Fibroblast of skin of left biceps (primary cell): ENCODE data around the gene CSMD2.

Source experiments
- DNase-seq, 2 experiments: peaks; one replicate each; pipeline ENCODE4 v3.0.0-alpha.2; 2013; ENCODE audit warnings: low read depth in 2 of 2

The CSMD2 gene

DNA sequence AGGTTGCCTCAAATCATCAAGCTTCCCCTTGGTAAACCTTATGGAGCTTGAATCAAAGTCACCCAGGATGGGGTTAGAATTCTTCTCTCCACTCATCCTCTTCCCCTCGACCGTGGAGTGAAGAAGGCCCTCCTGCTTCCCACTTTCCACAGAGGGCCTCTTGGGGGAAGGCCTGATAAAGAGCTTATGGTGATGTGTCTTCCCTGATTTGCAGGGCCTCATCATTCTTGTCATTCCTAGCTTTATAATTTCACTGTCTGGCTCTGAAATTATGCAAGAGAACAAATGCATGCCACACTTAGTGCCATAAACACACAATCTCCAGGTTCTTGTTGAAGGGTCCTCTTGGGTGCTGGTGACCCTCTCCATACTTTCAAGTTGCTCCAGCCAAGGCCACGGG is 199.9 kb downstream of the CSMD2 start:
- peak in 1 of 2 experiments; percentile 12 for DNase-seq

DNA sequence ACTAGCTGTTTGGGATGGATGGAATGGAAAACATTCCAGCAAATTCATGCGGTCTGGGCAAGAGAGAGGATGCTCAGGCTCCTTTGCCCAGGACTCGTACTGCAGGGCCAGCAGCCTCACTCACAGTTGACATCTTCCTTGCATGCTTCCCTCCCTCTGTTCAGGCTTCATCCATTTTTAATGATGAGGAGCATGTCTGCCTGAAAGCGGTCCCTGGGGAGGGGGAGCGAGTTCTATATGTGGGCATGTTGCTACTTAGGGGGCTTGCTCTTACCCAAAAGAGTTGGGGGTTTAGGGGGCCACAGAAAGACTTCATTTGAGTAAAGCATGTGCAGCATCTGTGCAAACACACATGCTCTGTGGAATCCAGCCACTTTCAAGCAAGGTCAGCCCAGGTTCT is 203.0 kb downstream of the CSMD2 start:
- no peak for DNase-seq

DNA sequence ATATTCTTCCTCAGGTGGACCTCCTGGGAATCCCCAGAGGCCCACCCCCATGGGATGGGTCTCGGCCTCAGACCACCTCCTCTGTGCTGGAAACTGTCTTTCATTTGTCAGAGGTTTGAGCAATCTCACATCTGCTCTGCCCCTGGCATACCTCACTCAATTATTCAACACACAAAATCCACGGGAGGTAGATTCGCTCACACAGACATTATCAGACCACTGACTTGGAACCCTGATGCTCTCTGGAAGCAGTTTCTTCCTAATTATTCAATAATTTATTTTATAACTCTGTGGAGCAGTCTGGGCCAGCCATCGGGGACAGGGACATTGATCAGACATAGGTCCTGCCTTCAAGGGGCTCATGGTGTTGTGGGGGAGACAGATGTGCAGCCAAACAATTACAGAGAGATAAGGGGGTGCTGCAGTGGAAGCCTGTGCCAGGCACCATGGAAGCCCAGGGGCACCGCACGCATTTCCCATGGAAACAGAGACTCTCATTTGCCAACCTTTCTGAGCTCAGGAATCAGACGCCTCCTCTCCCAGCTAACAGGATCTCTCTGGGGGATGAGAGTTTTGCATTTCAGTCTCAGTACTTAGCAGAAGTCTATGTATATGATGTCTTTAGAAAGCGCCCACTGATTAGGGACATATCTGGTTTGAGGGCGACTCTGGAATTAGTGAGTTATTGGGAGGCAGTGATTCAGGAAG is 204.7 kb downstream of the CSMD2 start:
- no peak for DNase-seq

DNA sequence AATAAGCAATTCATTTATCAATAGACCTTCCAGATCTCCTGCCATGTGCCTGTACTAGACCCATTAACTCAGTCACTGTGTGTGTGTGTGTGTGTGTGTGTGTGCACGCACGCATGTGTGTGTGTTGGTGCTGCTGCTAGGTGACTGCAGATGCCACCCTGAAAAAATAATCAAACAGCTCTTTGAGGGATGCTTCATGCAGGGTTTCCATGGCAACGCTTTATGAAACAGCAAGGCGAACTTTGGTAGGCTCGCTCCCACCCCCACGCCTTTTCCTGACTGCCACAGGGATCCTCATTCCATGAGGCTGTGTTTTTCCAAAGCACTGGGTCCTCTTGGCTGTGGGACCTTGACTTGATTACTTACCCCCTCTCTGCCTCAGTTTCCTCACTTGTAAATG is 207.2 kb downstream of the CSMD2 start:
- DNase-seq: no peak

DNA sequence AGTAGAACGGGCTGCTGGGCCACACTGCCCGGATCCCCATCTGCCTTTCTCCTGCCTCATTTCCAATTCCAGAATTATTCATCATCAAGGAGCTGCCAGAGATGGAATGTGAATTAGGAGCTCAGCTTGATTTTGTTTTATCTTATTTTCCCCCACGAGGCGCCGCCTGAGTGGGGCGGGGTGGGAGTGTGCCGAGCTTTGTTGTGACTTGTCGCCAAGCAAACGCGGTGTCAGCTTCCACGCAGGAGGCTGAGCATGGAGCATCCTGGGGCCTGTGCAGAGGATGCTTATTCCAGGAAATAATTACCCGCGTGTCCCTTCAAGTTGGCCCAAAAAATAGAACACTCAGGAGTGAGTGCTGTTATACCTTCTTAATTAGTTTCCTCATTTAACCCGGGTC is 209.9 kb downstream of the CSMD2 start:
- DNase-seq: no peak

DNA sequence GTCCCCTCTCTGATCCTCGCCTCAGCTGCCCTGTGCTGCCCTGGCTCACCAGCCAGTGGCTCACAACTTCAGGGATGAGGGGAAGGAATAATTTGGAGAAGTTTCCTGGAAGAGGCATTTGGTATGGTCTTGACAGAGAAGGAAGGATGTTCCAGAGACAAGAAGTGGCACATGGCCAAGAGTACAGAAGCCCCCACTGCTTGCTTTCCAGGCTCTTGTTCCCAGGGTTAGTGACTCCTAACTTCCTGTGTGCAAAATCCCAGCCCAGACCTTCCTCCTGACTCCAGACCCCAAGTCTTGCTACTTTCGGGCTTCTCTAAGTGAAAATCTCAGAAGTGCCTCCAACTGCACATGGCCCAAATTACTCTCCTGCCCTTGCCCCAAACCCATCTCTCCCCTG is 215.5 kb downstream of the CSMD2 start:
- no peak for DNase-seq

DNA sequence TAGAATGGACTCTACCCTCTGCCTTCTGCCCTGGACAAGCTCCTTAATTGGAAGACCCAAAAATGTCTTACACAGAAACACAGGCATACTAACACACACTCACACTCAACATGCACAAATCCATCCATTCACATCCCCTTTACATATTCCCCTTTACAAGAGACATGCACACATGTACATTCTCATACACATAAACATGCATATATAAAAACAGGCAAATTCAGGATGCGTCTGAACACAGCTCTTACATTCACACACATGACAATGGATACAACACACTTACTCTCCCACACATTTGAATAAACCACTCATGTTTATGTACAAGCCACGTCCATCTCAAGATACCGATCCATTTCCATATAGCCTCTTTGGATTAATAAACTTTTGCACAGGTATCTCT is 216.7 kb downstream of the CSMD2 start:
- no peak for DNase-seq

DNA sequence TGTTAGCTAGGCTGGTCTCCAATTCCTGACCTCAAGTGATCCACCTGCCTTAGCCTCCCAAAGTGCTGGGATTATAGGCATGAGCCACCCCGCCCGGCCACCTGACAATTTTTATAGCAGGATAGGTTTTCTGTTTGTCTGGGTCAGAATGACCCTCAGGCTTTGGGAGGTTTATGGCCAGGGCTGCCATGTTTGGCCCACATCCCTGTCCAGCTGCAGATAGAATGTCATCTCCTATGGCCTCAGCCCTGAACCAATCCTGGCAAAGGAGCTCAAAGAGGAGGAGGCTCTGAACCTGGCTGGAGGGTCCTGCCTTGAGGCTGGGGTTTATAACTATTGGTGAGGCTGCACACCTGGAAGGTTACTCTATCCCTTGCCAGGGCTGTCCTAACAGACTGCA is 218.2 kb downstream of the CSMD2 start:
- no peak for DNase-seq

DNA sequence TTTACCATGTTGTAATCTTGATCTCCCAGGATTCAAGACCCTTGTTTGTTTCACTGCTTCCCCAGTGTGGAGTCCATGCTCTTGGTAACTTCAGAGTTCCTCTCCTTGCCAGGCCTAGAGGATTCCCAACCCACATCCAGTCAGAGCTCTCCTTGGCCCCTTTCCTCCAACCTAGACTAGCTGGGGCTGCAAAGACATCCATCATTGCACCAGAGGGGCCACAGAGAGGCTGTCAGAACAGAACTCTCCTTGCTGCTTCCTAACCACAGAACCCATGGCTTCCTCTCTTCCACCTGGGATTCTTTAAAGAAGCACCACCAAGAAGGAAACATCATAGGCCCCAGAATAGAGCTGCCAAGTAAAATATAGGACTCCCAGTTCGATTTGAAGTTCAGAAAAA is 220.2 kb downstream of the CSMD2 start:
- no peak for DNase-seq

DNA sequence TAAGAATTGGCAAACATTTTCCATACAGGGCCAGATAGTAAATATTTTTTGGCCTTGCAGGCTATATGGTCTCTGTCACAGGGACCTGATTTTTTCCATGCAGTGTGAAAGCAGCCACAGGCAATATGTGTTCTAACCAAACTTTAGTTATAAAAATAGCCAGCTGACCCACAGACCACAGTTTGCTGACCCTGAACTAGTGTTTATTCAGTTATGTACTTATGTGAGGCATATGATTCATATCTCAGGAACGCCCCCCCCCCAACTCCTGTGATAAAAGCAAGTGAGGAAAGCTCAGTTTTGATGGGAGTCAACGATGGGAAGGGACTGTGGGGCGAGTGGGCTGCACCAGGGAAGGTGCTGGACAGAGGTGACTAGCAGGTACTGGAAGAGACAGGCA is 221.1 kb downstream of the CSMD2 start:
- DNase-seq: peak; percentile 17 to 26

DNA sequence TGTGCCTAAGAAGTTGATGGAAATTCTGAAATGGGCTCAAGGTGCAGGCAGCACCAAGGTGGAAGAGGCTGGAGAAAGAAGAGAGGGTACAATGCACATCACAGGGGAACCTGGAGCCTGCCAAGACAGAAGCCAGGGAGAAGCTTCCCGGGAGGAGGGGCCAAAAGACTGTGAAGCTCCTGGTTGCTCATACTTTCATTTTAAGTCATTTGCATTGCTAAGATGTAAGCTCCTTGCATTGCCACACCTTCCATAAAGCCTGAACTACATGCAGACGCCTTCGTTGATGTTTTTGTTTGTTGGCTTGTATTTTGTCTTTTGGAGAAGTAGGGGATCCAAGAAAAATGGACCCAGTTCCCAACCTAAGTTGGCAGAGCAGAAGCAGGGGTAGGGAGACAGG is 232.2 kb downstream of the CSMD2 start:
- DNase-seq: no peak

DNA sequence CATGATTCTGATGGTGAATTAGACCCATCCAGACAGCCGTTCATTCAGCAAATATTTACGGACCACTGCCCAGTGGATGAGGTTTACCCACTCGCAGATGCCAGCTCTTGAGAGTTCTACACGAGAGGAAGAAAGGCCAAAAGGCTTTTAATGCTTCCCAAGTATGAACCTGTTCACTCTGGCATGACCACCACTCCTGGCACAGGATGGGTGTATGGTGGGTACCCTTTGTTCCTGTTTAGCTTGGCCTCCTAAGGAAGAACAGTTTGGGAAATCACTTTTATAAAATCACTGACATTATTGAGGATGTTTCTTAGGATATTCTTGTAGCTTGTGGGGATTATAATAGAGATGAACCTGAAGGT is 233.9 kb downstream of the CSMD2 start:
- DNase-seq: no peak

DNA sequence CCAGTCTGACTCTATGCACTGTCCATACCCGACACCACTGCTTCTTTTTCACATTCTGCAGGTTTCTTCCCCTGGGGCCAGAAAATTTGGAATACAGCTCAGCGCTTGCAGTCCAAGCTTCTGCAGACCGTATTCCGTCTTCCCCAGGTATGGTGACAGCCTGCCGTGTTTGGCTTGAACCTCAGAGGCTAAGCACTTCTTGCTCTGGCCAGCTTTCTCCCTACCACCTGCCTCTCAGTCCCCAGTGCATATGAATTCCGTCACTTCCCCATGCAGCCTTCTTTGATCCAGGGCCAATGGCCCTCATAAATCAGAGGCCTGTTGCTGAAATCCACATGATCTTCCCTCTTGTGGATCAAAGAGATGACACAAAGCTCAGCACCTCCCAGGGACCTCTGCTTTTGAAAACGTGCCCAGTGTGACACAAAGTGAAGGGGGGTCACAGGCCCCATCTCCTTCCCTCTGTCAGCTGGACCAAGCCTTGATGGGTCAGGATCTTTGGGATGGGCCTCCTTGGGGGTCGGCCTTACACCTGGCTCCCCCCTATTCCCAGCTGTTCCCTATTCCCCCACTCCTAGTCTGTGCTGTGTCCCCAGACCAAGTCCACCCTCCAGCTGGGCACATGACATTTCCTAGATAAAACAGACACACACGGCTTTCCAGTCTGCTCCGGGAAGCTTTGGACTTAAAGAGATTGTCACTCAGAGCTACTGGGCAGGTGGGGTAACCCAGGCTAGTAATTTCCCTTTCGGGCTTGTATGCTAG is 234.5 kb downstream of the CSMD2 start:
- no peak for DNase-seq

DNA sequence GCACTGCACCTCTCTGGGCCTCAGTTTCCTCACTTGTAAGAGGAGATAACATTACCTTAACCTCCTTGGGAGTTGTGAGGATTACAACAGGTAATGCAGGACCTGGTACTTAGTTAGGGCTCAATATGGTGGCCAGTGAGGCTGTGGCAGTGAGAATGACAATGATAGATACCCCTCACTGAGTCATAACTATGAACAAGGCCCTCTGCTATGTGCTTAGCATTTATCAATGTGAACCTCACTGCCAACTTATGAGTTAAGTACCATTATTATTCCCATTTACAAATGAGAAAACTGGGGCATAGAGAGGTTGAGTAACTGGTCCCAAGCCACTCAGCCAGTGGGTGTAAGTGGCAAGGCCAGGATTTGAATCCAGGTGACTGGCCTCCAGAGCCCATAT is 236.8 kb downstream of the CSMD2 start:
- no peak for DNase-seq

DNA sequence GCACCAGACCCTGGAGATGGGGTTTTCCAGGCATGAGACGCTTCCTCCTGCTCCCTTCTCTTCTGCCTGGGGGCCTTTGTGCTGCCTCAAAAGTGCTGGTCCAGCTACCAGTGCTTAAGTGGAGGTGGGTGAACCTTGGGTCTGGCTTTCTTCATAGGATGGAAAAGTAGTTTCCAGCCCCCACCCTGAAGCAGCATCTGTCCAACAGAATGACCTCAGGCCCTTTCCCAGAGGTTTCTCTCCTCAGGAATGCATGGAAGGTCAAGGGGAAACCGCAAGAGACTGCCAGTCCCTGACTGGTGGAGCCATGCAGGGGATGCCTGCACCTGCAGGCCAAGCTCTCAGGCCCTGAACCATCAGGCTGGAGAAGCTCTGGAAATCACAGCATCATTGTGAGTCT is 237.3 kb downstream of the CSMD2 start:
- no peak for DNase-seq

DNA sequence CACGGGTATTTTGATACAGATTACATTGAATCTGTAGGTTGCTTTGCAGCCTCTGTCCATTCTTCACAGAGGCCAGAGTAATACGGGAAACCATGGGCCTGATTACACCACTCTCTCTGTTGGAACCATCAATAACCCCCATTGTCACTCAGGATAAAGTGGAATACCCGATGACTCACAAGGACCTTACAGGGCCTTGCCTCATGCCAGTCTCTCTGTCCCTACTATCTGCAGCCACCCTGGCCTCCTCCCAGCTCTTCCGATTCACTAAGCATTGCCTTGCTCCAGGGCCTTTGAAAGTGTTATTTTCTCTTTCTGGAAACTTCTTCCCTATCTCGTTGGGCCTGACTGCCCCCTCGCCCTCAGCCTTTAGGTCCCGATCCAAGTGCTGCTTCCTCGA is 239.4 kb downstream of the CSMD2 start:
- DNase-seq: no peak

DNA sequence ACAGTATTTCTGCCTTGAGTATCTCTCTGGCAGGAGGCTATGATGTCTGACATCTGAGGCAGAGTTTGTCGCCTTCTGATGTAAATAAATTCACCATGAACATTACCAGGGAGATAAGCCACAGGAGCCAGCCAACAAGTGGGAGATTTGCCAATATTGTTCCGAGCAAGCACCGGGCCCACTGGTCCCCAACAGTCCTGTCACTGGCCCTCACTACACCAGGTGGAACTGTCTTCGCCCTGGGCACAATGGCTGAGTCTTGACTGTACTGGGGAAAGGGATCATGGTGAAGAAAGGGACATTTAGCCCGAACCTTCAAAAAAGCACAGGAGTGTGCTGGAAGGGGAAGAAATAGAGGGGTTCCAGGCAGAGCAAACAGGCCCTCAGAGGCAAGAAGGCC is 243.7 kb downstream of the CSMD2 start:
- no peak for DNase-seq

DNA sequence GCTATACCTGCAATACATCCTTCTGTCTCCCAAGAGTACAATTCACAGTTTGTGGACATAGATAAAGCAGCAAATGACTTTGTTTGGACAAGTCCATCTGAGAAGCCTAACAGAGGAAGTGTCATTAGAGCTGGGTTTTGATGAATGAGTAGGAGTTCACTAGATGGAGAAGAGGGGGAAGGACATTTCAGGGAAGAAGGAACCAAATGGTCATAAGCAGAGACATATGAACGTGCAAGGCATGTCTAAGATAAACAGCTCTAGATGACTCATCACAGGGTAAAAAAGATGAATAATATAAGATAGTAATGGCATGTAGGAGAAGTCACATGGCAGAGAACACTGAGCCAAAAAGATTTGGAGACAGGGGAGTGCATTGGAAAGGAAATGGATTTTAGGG is 246.7 kb downstream of the CSMD2 start:
- DNase-seq: peak; percentile 27 to 44

DNA sequence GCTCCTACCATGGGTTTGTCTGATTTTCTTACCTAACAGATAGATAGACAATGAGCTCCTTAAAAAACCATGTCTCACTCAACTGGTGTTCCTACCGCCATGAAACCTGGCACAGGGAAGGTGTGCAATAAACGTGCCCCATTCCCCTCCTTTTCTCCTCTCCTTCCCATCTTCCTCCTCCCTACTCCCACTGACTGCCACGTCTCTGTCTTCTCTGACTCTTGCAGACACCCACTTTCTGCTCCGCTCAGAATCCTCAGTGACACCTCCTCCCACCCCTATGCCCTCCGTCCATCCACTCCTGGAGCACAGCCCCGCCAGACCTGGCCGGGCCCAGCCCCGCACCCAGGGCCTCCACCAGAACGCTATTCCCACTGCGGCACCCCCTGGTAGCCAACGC is 248.2 kb downstream of the CSMD2 start:
- DNase-seq: no peak

DNA sequence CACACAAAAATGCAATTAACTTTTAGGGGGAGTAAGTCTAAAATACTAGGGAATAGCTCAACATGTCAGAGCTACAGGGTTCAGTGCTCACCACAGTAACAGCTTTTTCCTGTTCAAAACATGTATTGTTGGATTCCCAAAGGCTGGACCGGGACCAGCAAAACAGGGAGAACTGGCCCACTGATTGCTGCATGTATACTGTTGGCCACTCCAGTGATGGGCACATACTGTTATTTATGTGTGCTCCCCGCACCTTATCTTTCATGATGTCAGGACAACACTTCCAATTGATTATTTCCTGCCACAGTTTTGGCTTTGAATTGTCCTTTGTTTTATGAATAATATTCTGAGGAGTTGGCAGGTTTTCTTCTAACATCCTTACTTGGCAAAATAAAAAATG is 250.5 kb downstream of the CSMD2 start:
- DNase-seq: no peak

DNA sequence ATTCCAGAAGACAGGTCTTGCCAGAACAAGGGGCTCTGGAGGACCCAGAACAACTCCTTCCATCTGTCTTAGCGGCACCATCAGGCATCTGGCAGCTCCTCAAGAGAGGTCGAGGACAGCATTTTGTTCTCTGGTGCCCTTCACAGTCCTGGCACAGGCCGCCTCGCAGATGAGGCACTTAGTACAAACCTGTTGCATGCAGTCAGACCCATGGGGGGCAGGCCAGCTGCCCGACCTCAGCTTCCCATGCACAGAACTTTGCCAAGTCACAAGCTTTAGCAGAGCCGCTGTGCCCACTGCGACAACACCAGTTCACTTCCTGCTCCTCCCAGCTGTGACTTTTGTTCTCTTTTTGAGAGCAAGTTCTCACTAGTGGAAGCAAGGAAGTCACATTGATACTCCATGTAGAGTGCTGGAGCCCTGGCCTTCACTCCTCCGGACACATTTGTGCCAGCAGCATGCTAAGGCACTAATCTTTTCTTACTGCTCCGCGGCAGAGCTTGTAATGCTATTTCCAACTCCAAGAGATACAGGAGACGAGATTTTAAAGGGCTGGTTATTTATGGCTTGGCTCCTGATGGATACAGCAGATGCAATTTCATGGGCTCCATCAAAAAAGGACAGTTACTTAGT is 256.6 kb downstream of the CSMD2 start:
- DNase-seq: no peak

DNA sequence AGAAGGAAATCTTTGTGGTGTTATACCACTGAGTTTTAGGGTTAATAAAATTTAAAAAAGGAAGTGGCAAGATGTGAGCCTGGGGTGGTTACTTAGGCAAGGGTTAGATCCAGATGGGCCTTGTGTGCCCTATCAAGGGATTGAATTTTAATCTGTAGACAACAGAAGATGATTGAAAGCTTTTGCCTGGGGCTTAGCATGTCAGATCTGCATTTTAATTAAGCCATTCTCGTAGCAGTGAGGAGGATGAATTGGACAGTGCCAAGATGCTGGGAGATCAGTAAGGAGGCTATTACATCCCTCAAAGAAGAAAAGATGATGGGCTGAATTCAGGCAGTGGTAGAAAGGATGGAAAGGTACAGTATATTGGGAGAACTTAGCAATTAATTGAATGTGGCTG is 258.9 kb downstream of the CSMD2 start:
- DNase-seq: no peak

DNA sequence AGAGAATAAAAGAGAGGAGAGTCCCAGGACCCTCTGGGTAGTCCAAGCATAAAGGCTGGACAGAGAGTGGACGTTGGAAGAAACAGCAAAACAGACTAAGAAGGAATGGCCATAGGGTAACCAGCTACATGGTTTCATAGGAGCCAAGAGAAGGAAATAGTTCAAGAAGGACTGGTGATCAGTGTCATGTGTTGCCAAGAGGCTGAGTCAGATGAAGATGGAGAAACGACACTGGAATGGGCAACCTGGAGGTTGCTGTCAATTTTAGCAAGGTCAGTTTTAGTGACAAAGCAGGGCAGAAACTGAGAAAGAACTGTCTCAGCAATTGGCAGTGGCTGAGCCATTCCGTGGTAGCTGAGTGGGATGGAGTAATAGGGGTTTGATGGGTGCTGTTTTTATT is 259.8 kb downstream of the CSMD2 start:
- DNase-seq: no peak
